Smooth muscle cell (in vitro differentiated cells): ENCODE measurements around the gene FEZF1. TPM values are rescaled to one million over a fixed set of nuclear protein-coding genes. Genes with fewer than 3 reads are reported as not detected.

ENCODE experiments used
- DNase-seq: peaks from one replicate; lab custom pipeline; 2025; ENCODE audit not compliant: unreplicated experiment; lab: John Stamatoyannopoulos, UW
- H2AFZ ChIP-seq: fragments of 200-600 bp; sonication (generic); 2 replicates; pipeline ENCODE4 v1.6.0; 2016; ENCODE audit warnings: antibody characterized with exemption, low read depth, mild to moderate bottlenecking
- H3F3A ChIP-seq: fragments of 200-600 bp; sonication (generic); 2 replicates; pipeline ENCODE4 v1.6.0; 2017; ENCODE audit warnings: antibody characterized with exemption, low read depth
- H3K27ac ChIP-seq: fragments of 200-600 bp; sonication (generic); 2 replicates; pipeline ENCODE4 v1.5.1; 2016; ENCODE audit warnings: low read depth, mild to moderate bottlenecking
- H3K27me3 ChIP-seq: fragments of 200-600 bp; sonication (generic); 2 replicates; pipeline ENCODE4 v1.6.1; 2016; ENCODE audit warnings: low read depth, mild to moderate bottlenecking
- H3K36me3 ChIP-seq: fragments of 200-600 bp; sonication (generic); 2 replicates; pipeline ENCODE4 v1.5.1; 2016; ENCODE audit warnings: low read depth
- H3K4me1 ChIP-seq: fragments of 200-600 bp; sonication (generic); 2 replicates; pipeline ENCODE4 v1.5.1; 2016; ENCODE audit warnings: low read depth
- H3K4me2 ChIP-seq: fragments of 200-600 bp; sonication (generic); 2 replicates; pipeline ENCODE4 v1.6.0; 2016; ENCODE audit warnings: mild to moderate bottlenecking
- H3K4me3 ChIP-seq: fragments of 200-600 bp; sonication (generic); 2 replicates; pipeline ENCODE4 v1.5.1; 2016; ENCODE audit warnings: mild to moderate bottlenecking
- H3K79me2 ChIP-seq: fragments of 200-600 bp; sonication (generic); 2 replicates; pipeline ENCODE4 v1.6.0; 2016; ENCODE audit warnings: low read depth, mild to moderate bottlenecking
- H3K9ac ChIP-seq: fragments of 200-600 bp; sonication (generic); 2 replicates; pipeline ENCODE4 v1.6.0; 2016; ENCODE audit warnings: low read depth
- H3K9me3 ChIP-seq: fragments of 200-600 bp; sonication (generic); replicated peaks from 2 replicates; pipeline ENCODE4 v1.5.1; 2016; ENCODE audit warnings: low read depth
- H4K20me1 ChIP-seq: fragments of 200-600 bp; sonication (generic); 2 replicates; pipeline ENCODE4 v1.6.0; 2016; ENCODE audit warnings: low read depth
- WGBS: methylation state at CpG from one replicate; pipeline ENCODE4 v1.1.7; 2016; ENCODE audit warnings: low lambda C conversion rate; 5-methylcytosine and 5-hydroxymethylcytosine counted together
- polyA plus RNA-seq: library from polyadenylated mRNA; unstranded; fragments of >200 nt; fragmentation: Nextera tagmentation; extraction: Ambion mirVana; gene quantifications from 2 replicates; pipeline ENCODE4 v1.2.1, GENCODE V29; 2016
- total RNA-seq: library from RNA; depleted of rRNA; stranded (reverse); fragments of >200 nt; gene quantifications from 2 replicates; pipeline ENCODE4 v1.2.3, GENCODE V29; 2014
- TF ChIP-seq, protein P1 (sequence below): fragments of 200-600 bp; sonication (generic); IDR thresholded peaks from 2 replicates; pipeline ENCODE4 v1.5.1; 2017; ENCODE audit warnings: borderline replicate concordance, mild to moderate bottlenecking, antibody characterized with exemption; ENCODE audit not compliant: insufficient read depth, poor library complexity, severe bottlenecking

Gene FEZF1
- total and polyA plus RNA-seq, 2 experiments from 2014 or later: not detected

DNA sequence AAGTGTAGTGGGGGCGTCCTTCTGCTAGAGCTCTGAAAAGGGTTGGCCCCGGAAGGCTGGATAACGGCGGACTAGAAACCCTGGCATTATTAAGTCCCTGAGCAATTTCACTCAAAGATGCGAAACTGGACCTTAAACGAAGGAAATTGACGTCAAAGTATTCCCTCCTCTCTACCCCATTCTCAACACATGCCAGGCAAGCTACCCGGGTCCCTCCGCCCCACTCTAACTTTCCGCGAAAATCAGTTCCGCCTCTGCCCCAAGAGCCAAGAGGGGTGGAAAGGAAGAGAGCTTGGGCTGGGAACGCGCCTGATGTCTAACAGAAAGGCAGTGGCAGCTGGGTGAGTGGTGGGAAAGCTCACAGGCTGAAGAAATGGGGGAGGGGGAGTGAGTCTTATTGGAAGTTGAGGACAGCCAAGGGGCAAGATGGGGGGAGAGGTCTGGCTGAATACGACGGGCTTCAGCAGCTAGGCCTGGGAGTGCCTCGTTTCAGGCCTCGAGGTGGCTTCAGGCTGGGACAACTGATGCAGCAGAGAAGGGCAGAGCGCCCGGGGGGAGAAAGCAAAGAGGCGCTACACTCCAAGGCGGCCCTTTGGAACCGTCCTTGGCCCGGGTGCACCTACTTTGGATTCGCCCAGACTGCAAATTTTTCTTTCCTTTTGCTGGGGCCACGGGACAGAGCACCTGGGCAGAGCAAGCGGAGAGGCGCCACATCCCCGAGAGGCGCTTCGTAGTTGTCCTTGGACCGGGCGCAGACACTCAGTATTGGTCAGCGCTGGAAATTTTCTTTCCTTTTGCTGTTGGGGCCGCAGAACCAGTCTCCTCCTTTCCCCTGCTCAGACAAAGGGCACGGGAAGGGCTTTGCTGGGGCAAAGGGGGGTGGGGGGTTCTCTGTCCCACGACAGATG is 2.0 kb upstream of the FEZF1 start:
- DNase-seq: no peak
- Histone ChIP-seq H3K27me3 (peaks cover 100% of the 10 kb centered on the region), H3K9ac (no peak overlapping the region), H3K9me3 (no peaks in the 10 kb centered on the region), H3K79me2 (no peaks in the 10 kb centered on the region), H3K4me3 (no peak overlapping the region), H3F3A (no peaks in the 10 kb centered on the region), H4K20me1 (no peaks in the 10 kb centered on the region), H3K4me1 (peaks cover 9% of the 10 kb centered on the region), H3K36me3 (no peaks in the 10 kb centered on the region), H2AFZ (no peak overlapping the region), H3K27ac (no peak overlapping the region), H3K4me2 (peak overlapping the region; percentile 79)
- TF ChIP-seq, protein P1, sequence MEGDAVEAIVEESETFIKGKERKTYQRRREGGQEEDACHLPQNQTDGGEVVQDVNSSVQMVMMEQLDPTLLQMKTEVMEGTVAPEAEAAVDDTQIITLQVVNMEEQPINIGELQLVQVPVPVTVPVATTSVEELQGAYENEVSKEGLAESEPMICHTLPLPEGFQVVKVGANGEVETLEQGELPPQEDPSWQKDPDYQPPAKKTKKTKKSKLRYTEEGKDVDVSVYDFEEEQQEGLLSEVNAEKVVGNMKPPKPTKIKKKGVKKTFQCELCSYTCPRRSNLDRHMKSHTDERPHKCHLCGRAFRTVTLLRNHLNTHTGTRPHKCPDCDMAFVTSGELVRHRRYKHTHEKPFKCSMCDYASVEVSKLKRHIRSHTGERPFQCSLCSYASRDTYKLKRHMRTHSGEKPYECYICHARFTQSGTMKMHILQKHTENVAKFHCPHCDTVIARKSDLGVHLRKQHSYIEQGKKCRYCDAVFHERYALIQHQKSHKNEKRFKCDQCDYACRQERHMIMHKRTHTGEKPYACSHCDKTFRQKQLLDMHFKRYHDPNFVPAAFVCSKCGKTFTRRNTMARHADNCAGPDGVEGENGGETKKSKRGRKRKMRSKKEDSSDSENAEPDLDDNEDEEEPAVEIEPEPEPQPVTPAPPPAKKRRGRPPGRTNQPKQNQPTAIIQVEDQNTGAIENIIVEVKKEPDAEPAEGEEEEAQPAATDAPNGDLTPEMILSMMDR: no peak
- WGBS: 2% methylated on average over 36 of the region's 37 CpGs

DNA sequence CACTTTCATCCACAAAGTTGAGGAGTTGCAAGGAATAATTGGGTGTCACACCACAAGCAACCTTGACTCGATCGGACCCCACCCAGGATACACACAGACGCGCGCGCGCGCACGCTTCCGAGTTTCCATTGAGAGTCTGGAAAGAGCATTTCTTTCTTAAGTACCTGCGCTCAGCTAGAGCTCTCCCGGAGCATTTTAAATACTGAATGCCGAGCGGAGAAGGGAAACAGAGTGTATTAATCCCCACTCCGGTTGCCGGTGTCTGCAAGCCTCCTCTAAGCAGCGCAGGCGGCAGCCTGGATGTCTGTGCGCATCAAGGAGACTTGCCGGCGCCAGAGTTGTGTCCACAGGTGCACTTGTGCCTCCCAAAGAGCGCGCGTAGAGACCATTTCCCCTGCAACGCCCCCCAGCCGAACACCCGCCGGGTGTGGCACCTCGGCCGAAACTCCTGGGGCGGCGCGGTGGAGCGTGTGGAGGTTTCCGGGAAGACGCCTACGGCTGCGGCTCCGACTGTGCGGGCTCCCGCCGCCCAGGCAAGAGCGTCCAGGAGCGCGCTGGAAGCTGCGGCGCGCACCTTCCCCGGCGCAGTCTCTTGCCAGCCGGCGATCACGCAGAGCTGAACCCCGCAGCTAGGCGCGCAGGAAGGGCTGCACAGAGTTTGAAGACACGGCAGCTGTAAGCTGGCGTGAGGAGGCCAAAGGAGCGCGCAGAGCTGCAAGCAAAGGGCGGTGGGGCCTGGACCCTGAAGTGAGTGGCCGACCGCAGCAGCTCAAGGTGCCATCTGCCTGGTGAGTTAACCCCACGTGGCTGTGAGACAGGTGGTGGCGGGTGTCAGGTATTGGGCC is 1.1 kb upstream of the FEZF1 start:
- no peak for DNase-seq

DNA sequence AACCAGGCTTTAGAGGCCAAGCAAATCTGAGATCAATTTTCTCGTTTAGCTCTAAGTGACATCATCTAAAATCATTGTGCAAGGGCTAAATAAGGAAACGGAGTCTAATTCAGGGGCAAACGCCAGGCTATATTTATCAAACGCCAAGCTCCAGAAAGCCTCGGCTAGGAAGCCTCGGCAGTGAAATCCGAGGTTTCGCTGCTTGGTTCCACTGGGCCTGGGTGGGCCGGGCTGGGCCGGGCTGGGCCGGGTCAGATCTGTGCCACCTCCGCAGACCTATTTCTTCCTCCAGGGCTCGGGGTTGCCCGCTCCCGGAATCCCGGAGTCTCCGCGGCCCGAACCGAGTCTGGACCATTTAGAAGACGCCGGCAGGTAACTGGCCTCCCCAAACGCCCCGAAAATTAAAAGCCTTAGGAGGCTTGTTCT is 459 bp upstream of the FEZF1 start:
- Histone ChIP-seq H3K27ac (no peak overlapping the region), H3K4me3 (peak overlapping the region; percentile 25), H3K4me2 (peak overlapping the region; percentile 79), H4K20me1 (no peaks in the 10 kb centered on the region), H3K79me2 (no peaks in the 10 kb centered on the region), H3K4me1 (peaks cover 2% of the 10 kb centered on the region), H3K9me3 (no peaks in the 10 kb centered on the region), H3F3A (no peaks in the 10 kb centered on the region), H3K9ac (no peak overlapping the region), H3K36me3 (no peaks in the 10 kb centered on the region), H2AFZ (no peak overlapping the region), H3K27me3 (peaks cover 100% of the 10 kb centered on the region)
- DNase-seq: no peak
- 2% methylated on average over 24 of the region's 24 CpGs for WGBS
- TF ChIP-seq, protein P1: no peak

More for the DNA sequence above, 1.1 kb upstream of the FEZF1 start:
- Histone ChIP-seq H2AFZ (no peak overlapping the region), H3K4me3 (peak overlapping the region; percentile 28), H3F3A (no peaks in the 10 kb centered on the region), H3K9ac (no peak overlapping the region), H3K79me2 (no peaks in the 10 kb centered on the region), H3K4me2 (peak overlapping the region; percentile 79), H3K4me1 (peaks cover 9% of the 10 kb centered on the region), H3K27ac (no peak overlapping the region), H3K27me3 (peaks cover 100% of the 10 kb centered on the region), H4K20me1 (no peaks in the 10 kb centered on the region), H3K9me3 (no peaks in the 10 kb centered on the region), H3K36me3 (no peaks in the 10 kb centered on the region)
- TF ChIP-seq, protein P1: no peak
- under 1% methylated on average over 64 of the region's 65 CpGs for WGBS
